AG04449 (cell line): ENCODE results near the gene CACNG5.

Experiments used
- CTCF ChIA-PET: fragments of 350-600 bp; formaldehyde crosslinking; extraction: SDS; loops from one replicate; lab custom pipeline; 2021; ENCODE audit warnings: antibody characterized with exemption; lab: Yijun Ruan, JAX
- POLR2A ChIA-PET: fragments of 400-600, 350-600 bp; formaldehyde crosslinking; extraction: SDS; loops from one replicate; lab custom pipeline; 2020; ENCODE audit warnings: antibody characterized with exemption, inconsistent platforms; lab: Yijun Ruan, JAX
- DNase-seq: peaks from one replicate; pipeline ENCODE4 v3.0.0-alpha.2; 2010; ENCODE audit warnings: low read depth, low spot score
- H3K4me3 ChIP-seq: 2 replicates; pipeline ENCODE4 v1.5.1; 2011; ENCODE audit warnings: low read depth, mild to moderate bottlenecking, control low read depth, low read length
- TF ChIP-seq, protein P1 (sequence below): IDR thresholded peaks from one replicate; pipeline ENCODE4 v1.5.1; 2011; ENCODE audit warnings: mild to moderate bottlenecking, moderate library complexity, low read length, control low read depth, inconsistent platforms; ENCODE audit not compliant: insufficient read depth; ENCODE audit errors: missing control alignments

CACNG5 gene

DNA sequence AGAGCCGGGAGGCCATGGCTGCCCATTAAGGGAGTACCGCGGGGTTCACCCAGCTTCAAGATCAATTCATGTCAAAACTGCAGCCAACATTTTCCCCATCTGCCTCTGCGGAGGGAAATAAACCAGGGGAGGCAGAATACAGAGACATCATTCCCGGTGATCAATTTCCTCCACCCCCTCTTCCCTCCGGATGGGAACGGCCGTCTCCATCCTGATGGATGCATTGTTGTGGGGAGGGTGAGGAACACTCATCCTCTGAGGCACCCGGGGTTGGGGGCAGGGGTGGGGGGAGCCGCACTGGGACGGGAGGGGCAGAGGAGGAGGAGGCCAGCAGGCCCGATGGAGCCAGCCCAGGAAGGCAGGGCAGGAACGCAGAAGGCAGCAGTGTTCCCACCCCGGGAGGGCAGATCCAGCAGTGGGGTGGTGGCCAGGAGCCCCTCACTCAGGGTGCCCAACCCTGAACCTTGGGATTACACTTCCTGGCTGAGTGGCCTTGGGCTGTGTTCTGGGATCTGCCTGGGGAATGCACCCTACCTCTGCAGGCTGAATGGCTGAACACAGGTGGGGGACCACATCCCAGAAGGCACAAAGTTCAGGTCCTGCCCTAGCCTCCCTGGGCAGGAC lies 14.2 kb downstream of the CACNG5 start:
- POLR2A ChIA-PET: no interaction called here
- H3K4me3 ChIP-seq: no peak overlapping the region
- CTCF ChIA-PET: no interaction called here
- TF ChIP-seq, protein P1, sequence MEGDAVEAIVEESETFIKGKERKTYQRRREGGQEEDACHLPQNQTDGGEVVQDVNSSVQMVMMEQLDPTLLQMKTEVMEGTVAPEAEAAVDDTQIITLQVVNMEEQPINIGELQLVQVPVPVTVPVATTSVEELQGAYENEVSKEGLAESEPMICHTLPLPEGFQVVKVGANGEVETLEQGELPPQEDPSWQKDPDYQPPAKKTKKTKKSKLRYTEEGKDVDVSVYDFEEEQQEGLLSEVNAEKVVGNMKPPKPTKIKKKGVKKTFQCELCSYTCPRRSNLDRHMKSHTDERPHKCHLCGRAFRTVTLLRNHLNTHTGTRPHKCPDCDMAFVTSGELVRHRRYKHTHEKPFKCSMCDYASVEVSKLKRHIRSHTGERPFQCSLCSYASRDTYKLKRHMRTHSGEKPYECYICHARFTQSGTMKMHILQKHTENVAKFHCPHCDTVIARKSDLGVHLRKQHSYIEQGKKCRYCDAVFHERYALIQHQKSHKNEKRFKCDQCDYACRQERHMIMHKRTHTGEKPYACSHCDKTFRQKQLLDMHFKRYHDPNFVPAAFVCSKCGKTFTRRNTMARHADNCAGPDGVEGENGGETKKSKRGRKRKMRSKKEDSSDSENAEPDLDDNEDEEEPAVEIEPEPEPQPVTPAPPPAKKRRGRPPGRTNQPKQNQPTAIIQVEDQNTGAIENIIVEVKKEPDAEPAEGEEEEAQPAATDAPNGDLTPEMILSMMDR: no peak
- no peak for DNase-seq

DNA sequence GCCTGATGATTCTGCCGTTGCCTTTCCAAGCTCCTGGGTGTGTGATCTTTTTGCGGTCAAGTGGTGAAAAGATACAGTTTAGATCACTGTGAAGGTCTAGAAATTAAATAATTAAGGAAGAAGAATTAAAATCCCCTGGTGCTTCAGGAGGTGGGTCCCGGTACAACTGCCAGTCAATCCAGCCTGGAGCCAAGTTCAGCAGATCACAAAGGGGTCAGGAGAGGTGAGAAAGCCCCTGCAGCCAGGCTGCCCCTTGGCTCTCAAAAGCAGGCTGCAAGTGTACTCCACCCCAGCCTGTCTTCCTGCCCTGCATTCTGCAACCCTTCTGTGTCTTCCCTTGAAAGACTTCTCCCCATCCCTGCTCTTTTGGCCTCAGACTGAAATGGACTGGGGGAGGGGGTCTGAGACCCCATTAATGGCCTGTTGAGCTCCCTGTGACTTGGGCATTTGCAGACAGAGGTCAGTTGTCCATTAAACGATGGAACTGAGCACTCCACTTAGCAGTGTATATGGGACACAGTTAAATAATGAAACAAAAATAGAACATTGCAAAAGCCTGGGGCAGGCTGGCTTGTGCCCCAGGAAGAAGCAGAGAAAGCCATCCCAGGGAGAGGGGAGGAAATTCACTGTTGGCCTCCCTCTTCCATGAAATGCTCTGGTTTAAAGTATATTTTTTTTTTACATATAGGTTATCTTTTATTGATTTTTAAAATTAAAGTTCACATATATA lies 15.1 kb downstream of the CACNG5 start:
- CTCF ChIA-PET: no interaction called here
- DNase-seq: no peak
- no peak overlapping the region for H3K4me3 ChIP-seq
- POLR2A ChIA-PET: no interaction called here
- TF ChIP-seq, protein P1: no peak

DNA sequence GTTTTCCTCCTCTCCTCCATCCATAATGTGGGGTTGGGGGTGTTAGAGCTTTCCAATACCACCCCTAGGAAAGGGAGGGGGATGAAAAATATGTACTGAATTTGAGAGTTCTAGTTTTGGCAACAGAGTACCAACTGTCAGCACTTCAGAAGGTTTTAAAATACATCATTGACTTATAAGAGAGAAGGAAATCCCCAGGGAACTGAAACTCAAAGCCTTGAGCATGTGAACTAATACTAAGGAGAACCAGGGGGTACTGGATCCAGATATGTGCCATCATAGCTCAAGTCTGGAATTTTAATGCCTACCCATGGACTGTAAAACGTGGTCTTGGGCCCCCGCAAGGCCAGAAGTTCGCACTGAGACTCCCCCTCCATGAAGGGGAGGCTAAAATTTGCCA lies 15.8 kb downstream of the CACNG5 start:
- CTCF ChIA-PET: no interaction called here
- H3K4me3 ChIP-seq: no peak overlapping the region
- POLR2A ChIA-PET: no interaction called here
- TF ChIP-seq, protein P1: no peak
- DNase-seq: no peak

DNA sequence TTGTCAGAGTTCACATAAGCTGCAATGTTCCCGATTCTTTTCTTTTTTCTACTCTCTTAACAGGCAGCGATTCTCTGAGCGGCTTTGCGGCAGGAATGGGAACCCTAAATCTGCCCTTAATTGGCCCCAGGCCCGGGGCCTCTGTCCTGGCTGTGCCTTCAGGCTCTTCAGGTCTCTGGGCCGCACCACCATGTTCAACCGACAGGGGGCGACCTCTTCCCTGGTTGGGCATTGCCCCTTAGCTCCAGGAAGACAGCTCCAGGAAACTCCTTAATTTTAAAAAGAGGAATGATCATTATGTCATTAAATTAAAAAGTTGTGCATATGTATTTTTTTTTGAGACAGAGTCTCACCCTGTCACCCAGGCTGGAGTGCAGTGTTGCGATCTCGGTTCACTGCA lies 20.3 kb downstream of the CACNG5 start:
- CTCF ChIA-PET: no interaction called here
- POLR2A ChIA-PET: no interaction called here
- DNase-seq: no peak

DNA sequence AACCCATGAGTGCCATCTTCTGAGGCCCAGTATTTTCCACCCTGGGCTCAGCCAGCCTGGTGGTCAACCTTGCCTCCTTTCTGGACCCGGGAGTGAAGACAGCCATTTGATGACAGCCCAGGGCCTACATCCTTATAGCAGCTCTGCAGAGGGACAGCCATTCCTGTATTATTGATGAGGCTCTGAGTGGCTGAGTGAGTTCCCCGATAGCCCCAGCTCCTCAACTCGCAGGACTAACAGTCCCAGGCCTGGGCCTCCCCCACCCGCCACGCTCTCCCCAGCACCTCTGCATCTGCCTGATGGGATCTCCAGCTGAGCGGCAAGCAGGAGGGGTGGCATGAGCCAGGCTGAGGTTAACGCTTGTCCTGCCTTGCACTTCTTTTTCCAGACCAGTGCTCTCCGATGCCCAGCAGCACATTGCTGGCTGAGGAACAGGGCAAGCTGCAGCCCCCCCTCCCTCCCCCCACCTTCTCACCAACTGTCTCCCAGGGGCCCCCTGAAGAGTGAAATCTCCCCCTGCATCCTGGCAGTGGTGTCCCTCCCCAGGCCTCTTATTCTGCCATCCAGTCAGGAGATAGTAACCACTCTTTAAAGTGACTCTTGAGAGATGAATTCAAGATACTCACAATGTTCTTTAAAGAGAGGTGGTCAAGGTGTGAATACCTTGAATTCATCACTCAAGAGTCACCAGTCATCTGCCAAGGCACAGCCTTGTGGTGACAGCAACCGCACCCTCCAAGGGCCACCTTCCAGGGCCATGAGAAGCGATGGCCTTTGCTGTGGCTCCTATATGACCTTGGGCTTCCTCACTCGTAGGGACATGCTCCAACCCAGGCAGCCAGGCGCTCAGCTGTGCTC lies 23.5 kb downstream of the CACNG5 start:
- POLR2A ChIA-PET: no interaction called here
- CTCF ChIA-PET: no interaction called here
- TF ChIP-seq, protein P1: no peak
- no peak for DNase-seq
- no peak overlapping the region for H3K4me3 ChIP-seq

More for the DNA sequence above, 20.3 kb downstream of the CACNG5 start:
- H3K4me3 ChIP-seq: no peak overlapping the region
- TF ChIP-seq, protein P1: peak; percentile 5

DNA sequence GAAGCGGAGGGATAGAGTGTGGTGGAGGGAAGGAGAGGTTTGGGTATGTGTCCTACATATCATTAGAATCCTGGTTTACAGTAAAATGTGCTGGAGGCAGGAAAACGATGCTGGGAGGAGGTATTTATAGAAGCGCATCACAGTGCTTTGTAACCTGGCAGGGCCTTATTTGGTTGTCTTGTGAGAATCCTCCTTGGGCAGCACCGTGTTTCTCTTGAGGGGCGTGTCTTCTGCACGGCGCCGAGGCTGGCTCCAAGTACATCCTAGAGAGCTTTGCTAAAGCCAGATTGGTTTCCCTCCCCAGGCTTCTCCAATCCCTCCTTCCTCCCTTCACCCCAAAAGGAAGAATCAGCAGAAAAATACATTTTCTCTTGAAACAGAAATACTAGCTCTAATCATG lies 24.4 kb downstream of the CACNG5 start:
- ChIA-PET POLR2A (no interaction called here), CTCF (no interaction called here)
- no peak overlapping the region for H3K4me3 ChIP-seq
- TF ChIP-seq, protein P1: no peak
- no peak for DNase-seq
